CD4-positive, alpha-beta T cell (primary cell): ENCODE results near the gene SLIT1. TPM values are rescaled to one million over a fixed set of nuclear protein-coding genes. Genes with fewer than 3 reads are reported as not detected.

Experiments
- ATAC-seq: fragments of 200-7000 bp; cut with Tn5 transposase; one replicate; pipeline ENCODE4 v1.10.0; 2022; ENCODE audit warnings: mild to moderate bottlenecking; ENCODE audit not compliant: poor library complexity
- CTCF ChIA-PET: fragments of 350-600 bp; sonication (Branson Sonifier 250); formaldehyde crosslinking; loops from one replicate; lab custom pipeline; 2021; ENCODE audit warnings: antibody characterized with exemption, inconsistent platforms; lab: Charles Lee
- POLR2A ChIA-PET: fragments of 350-600 bp; sonication (Branson Sonifier 250); formaldehyde crosslinking; loops from one replicate; lab custom pipeline; 2021; ENCODE audit warnings: antibody characterized with exemption, inconsistent platforms; lab: Charles Lee
- DNase-seq, 14 experiments: peaks; one replicate each; pipeline ENCODE4 v3.0.0-alpha.2; 2013 to 2020; ENCODE audit warnings: mixed read lengths in 2 of 14
- H3K27ac ChIP-seq, 2 donors: one replicate each; pipeline versions ENCODE4 v1.5.1 to v1.7.0; 2013; ENCODE audit warnings: low read length in 2 of 2, low read depth in 1 of 2, mild to moderate bottlenecking in 1 of 2
- H3K27me3 ChIP-seq, 2 experiments: 1 replicate in 1 of 2; 2 replicates in 1 of 2; pipeline versions ENCODE4 v1.6.1 to v1.7.0; 2013; ENCODE audit warnings: low read length in 2 of 2, control low read depth in 1 of 2, mild to moderate bottlenecking in 1 of 2, moderate library complexity in 1 of 2; ENCODE audit not compliant: insufficient read depth in 2 of 2, control insufficient read depth in 1 of 2
- H3K36me3 ChIP-seq: one replicate; pipeline ENCODE4 v1.6.1; 2013; ENCODE audit warnings: low read length, control low read depth; ENCODE audit not compliant: insufficient read depth
- H3K4me1 ChIP-seq: one replicate; pipeline ENCODE4 v1.6.1; 2013; ENCODE audit warnings: low read length, control low read depth; ENCODE audit not compliant: insufficient read depth
- H3K4me3 ChIP-seq: one replicate; pipeline ENCODE4 v1.5.1; 2013; ENCODE audit warnings: mild to moderate bottlenecking, low read length, moderate library complexity
- H3K9me3 ChIP-seq, 2 experiments: 1 replicate in 1 of 2; 2 replicates in 1 of 2; pipeline versions ENCODE4 v1.6.1 to v1.7.0; 2013; ENCODE audit warnings: low read length in 2 of 2, mild to moderate bottlenecking in 2 of 2, control low read depth in 1 of 2, moderate library complexity in 1 of 2; ENCODE audit not compliant: control insufficient read depth in 1 of 2, insufficient read depth in 1 of 2
- H3K27ac Mint-ChIP-seq: one replicate; pipeline ENCODE4 v1.8.0; 2020; ENCODE audit warnings: mixed read lengths
- H3K27me3 Mint-ChIP-seq: one replicate; pipeline ENCODE4 v1.8.0; 2021; ENCODE audit warnings: mixed read lengths
- H3K36me3 Mint-ChIP-seq: one replicate; pipeline ENCODE4 v1.8.0; 2021; ENCODE audit warnings: low read depth, mixed read lengths
- H3K4me1 Mint-ChIP-seq: one replicate; pipeline ENCODE4 v1.8.0; 2021; ENCODE audit warnings: low read depth, mixed read lengths
- H3K4me3 Mint-ChIP-seq: one replicate; pipeline ENCODE4 v1.8.0; 2020; ENCODE audit warnings: mild to moderate bottlenecking, mixed read lengths
- H3K9me3 Mint-ChIP-seq: one replicate; pipeline ENCODE4 v1.8.0; 2020; ENCODE audit warnings: mixed read lengths
- intact Hi-C, 2 experiments: fragments of 100-400 bp; cut with DNase I in 1 of 2; cut with micrococcal nuclease in 1 of 2; formaldehyde crosslinking; loops; one replicate each; pipeline versions ENCODE4 v1.15.1 to v1.9.0; 2023 to 2025; cut with DNase I, micrococcal nuclease
- total RNA-seq, 174 experiments: library from RNA in 2 of 174; stranded (reverse) in 2 of 174; gene quantifications; one replicate each; pipeline ENCODE4 v1.2.3 and lab custom pipeline; 2021 to 2026
- TF ChIP-seq, protein P1 (sequence below): fragments of 200-600 bp; IDR thresholded peaks from one replicate; pipeline ENCODE4 v1.8.0; 2022; ENCODE audit warnings: antibody characterized with exemption, mild to moderate bottlenecking

The SLIT1 gene
- total RNA-seq, 2 experiments from 2014 or later: 0.30 to 0.39 TPM

DNA sequence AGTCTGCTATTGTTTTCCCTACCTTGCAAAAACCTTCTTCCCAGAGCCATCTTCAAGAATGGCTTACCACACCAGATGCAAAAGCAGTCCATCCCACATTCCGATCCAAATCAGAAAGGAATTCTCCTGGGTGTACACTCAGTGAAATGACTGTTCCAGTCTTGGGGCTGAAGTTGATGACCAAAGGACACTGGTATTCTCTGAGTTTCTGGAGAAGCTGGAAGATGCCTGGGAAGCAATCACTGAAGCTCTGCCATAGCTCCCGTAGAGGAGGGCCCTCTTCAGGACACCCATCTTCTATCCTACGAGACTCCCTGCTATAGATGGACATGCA lies 197.9 kb downstream of the SLIT1 start:
- no peaks in the 10 kb centered on the region for H3K4me1 Mint-ChIP-seq
- no peaks in the 10 kb centered on the region for H3K36me3 Mint-ChIP-seq
- CTCF ChIA-PET: no interaction called here

DNA sequence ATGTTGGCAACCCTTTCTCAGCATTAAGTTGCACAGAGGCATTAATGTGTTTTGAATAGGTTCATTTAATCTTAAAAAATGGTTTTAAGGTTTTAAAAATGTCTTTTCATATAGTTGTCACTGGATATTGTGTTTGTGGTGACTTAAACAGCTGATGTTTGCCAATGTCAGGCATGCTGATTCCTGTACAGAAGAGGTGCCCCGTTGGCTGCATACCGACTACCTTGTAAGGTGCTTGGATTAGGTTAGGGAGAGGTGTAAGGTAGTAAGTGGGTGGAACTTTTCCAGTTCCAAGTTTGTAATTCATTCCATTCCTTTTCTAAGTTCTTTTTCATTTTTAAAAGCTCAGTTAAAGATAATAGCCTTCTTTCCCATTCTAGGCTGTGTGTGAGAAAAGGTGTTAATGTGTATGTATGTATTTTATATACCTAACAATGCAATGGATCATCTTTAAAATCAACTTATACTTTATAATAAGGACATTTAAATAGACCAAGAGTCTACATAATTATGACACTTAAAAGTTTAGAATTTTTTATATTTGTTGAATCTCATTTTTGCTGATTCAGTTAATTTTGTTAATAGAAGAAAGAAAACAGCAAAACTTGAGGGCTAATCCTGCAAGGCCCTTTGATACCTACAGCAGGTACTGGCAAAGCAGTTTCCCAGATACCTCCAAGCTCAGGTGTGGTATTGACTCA lies 198.5 kb downstream of the SLIT1 start:
- no peaks in the 10 kb centered on the region for H3K4me1 ChIP-seq
- DNase-seq: no peak
- no peaks in the 10 kb centered on the region for H3K9me3 ChIP-seq
- peaks cover 2% of the 10 kb centered on the region for H3K36me3 ChIP-seq
- H3K27ac ChIP-seq: no peak overlapping the region
- H3K4me3 ChIP-seq: no peak overlapping the region
- Mint-ChIP-seq H3K36me3 (peaks cover 5% of the 10 kb centered on the region), H3K4me1 (no peaks in the 10 kb centered on the region), H3K27ac (no peak overlapping the region), H3K9me3 (no peaks in the 10 kb centered on the region), H3K27me3 (no peaks in the 10 kb centered on the region), H3K4me3 (no peak overlapping the region)
- no peak for ATAC-seq
- H3K27me3 ChIP-seq: no peaks in the 10 kb centered on the region
- TF ChIP-seq, protein P1, sequence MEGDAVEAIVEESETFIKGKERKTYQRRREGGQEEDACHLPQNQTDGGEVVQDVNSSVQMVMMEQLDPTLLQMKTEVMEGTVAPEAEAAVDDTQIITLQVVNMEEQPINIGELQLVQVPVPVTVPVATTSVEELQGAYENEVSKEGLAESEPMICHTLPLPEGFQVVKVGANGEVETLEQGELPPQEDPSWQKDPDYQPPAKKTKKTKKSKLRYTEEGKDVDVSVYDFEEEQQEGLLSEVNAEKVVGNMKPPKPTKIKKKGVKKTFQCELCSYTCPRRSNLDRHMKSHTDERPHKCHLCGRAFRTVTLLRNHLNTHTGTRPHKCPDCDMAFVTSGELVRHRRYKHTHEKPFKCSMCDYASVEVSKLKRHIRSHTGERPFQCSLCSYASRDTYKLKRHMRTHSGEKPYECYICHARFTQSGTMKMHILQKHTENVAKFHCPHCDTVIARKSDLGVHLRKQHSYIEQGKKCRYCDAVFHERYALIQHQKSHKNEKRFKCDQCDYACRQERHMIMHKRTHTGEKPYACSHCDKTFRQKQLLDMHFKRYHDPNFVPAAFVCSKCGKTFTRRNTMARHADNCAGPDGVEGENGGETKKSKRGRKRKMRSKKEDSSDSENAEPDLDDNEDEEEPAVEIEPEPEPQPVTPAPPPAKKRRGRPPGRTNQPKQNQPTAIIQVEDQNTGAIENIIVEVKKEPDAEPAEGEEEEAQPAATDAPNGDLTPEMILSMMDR: no peak
- intact Hi-C loops: no loop called here
- POLR2A ChIA-PET: interaction anchor here (1.1 kb wide), 1 partner anchor 9 kb away, joined by 3 read pairs; no protein-coding TSS in a partner anchor
- CTCF ChIA-PET: no interaction called here

More for the DNA sequence above, 197.9 kb downstream of the SLIT1 start:
- TF ChIP-seq, protein P1: no peak
- no peak for DNase-seq
- no peak overlapping the region for H3K27ac Mint-ChIP-seq
- POLR2A ChIA-PET: interaction anchor here (1.1 kb wide), 1 partner anchor 9 kb away, joined by 3 read pairs; no protein-coding TSS in a partner anchor
- no peaks in the 10 kb centered on the region for H3K9me3 Mint-ChIP-seq
- Histone ChIP-seq H3K9me3 (no peaks in the 10 kb centered on the region), H3K4me3 (no peak overlapping the region), H3K36me3 (no peaks in the 10 kb centered on the region), H3K27me3 (no peaks in the 10 kb centered on the region), H3K27ac (no peak overlapping the region), H3K4me1 (no peaks in the 10 kb centered on the region)
- no peaks in the 10 kb centered on the region for H3K27me3 Mint-ChIP-seq
- ATAC-seq: no peak
- intact Hi-C loops: no loop called here
- no peak overlapping the region for H3K4me3 Mint-ChIP-seq

- ATAC-seq (no peak), DNase-seq (no peak)
- H3K9me3 ChIP-seq: no peaks in the 10 kb centered on the region
- TF ChIP-seq, protein P1: no peak
- H3K4me1 ChIP-seq: no peaks in the 10 kb centered on the region
- Mint-ChIP-seq H3K4me1 (no peaks in the 10 kb centered on the region), H3K9me3 (no peaks in the 10 kb centered on the region), H3K36me3 (peaks cover 15% of the 10 kb centered on the region), H3K4me3 (no peak overlapping the region), H3K27me3 (no peaks in the 10 kb centered on the region), H3K27ac (no peak overlapping the region)
- H3K27ac ChIP-seq: no peak overlapping the region
- intact Hi-C loops: no loop called here
- H3K4me3 ChIP-seq: no peak overlapping the region
- H3K36me3 ChIP-seq: peaks cover 12% of the 10 kb centered on the region
- no peaks in the 10 kb centered on the region for H3K27me3 ChIP-seq
- CTCF ChIA-PET: no interaction called here
- POLR2A ChIA-PET: no interaction called here
These were observed 199.4 kb downstream of the SLIT1 start for GRCh38 chr10:96986200-96986856.
